Measurements from ENCODE around the gene TBC1D14. TPM values are rescaled to one million over a fixed set of nuclear protein-coding genes. Genes with fewer than 3 reads are reported as not detected.
A peak's percentile ranks its signal among the peaks of the same experiment; 100 is the strongest.

The TBC1D14 gene
- total RNA-seq, 4 donors from 2014 or later: 42.6 to 56.9 (median 54.0) TPM

DNA sequence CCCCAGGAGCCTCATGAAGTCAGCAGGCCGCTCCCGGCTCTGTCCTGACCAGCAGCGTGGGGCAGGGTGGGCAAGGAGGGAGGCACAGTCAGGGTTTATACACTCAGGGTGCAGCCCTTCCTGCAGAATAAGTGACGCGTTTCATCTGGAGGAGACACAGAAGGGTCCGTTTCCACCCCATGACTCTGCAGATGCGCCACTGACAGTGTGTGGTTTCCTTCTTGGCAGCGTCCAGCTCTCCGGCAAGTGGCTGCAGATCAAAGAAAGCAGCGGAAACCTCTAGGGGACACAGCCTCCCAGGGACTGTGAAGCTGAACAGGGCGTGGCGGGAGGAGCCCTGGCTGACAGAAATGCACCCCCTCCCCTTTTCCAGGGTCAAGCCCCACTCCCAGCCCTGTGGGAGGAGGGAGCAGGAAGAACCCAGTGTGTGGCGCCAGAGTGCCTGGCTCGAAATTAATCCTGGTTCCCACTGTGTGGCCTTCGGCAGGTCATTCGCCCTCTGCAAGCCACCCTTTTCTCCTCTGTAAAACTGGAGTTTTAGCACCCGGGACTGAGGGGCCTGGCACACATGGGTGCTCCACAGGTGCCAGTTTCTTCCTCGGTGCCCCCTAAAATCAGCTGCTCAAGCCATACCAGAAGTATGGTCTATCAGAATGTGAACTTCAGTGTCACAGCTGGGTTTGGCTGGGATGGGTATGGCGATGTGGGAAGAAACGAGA, 17.3 kb upstream of the TBC1D14 start:
- H3K4me3 ChIP-seq: peak overlapping the region in 1 of 4 donors; percentile 19
- peak; percentile 61 for DNase-seq
- no peaks in the 10 kb centered on the region for H3K9me3 ChIP-seq
- H3K4me1 ChIP-seq: peaks cover 17 to 31% (median 24%) of the 10 kb centered on the region in 4 donors
- no peaks in the 10 kb centered on the region for H3K27me3 ChIP-seq
- 29% methylated on average over 20 of the region's 20 CpGs; no CpG with 5 or more reads in 1 of the 2 donors for WGBS, 2 donors (ENCODE audit: low coverage in 1 of 2)
- in situ Hi-C loops (cut with MboI; ENCODE audit: low pct_ligation_motif_present in 1 of 4, low pct_unique_long_range_greater_than_20kb in 1 of 4, low sequenced_read_pairs in 3 of 4) (loop anchor here in 1 of 4 donors (25.0 kb wide), 2 partner anchors 170 to 180 kb away; partner anchors contain the start of genes BLOC1S4, GRPEL1 and MRFAP1L1), intact Hi-C loops (cut with DNase I; ENCODE audit: low total_unique reads) (no loop called here)
- TF ChIP-seq POLR2A (IDR thresholded peaks at IDR 0.05): no peak
- TF ChIP-seq, protein P1, sequence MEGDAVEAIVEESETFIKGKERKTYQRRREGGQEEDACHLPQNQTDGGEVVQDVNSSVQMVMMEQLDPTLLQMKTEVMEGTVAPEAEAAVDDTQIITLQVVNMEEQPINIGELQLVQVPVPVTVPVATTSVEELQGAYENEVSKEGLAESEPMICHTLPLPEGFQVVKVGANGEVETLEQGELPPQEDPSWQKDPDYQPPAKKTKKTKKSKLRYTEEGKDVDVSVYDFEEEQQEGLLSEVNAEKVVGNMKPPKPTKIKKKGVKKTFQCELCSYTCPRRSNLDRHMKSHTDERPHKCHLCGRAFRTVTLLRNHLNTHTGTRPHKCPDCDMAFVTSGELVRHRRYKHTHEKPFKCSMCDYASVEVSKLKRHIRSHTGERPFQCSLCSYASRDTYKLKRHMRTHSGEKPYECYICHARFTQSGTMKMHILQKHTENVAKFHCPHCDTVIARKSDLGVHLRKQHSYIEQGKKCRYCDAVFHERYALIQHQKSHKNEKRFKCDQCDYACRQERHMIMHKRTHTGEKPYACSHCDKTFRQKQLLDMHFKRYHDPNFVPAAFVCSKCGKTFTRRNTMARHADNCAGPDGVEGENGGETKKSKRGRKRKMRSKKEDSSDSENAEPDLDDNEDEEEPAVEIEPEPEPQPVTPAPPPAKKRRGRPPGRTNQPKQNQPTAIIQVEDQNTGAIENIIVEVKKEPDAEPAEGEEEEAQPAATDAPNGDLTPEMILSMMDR (IDR thresholded peaks at IDR 0.05): peak in 2 of 5 experiments; percentile 9 to 12
- H3K36me3 ChIP-seq: no peaks in the 10 kb centered on the region
- peak overlapping the region; percentile 66 to 74 (median 72) for H3K27ac ChIP-seq

DNA sequence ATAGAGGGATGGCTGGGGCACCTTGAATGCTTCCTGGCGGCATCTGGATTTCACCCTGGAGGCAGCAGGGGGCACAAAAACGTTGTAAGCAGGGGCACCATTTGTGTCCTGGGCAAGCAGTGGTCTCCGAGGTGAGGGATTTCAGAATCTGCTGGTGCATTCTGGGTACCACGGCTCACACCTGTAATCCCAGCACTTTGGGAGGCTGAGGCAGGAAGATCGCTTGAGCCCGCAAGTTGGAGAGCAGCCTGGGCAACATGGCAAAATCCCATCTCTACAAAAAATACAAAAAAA, 16.8 kb upstream of the TBC1D14 start:
- no peak overlapping the region for H3K4me3 ChIP-seq
- 72 to 73% methylated on average over 3 to 6 of the region's 6 CpGs for WGBS, 2 donors (ENCODE audit: low coverage in 1 of 2)
- no peaks in the 10 kb centered on the region for H3K36me3 ChIP-seq
- peaks cover 17 to 31% (median 24%) of the 10 kb centered on the region in 4 donors for H3K4me1 ChIP-seq
- TF ChIP-seq POLR2A (IDR thresholded peaks at IDR 0.05): no peak
- no peak for TF ChIP-seq POLR2AphosphoS5 (IDR thresholded peaks at IDR 0.05)
- TF ChIP-seq, protein P1 (IDR thresholded peaks at IDR 0.05): no peak
- no peak for TF ChIP-seq EP300 (IDR thresholded peaks at IDR 0.05; ENCODE audit: low read depth)
- no peak for DNase-seq
- no peaks in the 10 kb centered on the region for H3K27me3 ChIP-seq
- H3K27ac ChIP-seq: peak overlapping the region; percentile 66 to 74 (median 72)
- intact Hi-C loops (cut with DNase I; ENCODE audit: low total_unique reads) (no loop called here), in situ Hi-C loops (cut with MboI; ENCODE audit: low pct_ligation_motif_present in 1 of 4, low pct_unique_long_range_greater_than_20kb in 1 of 4, low sequenced_read_pairs in 3 of 4) (loop anchor here in 1 of 4 donors (25.0 kb wide), 2 partner anchors 169 to 181 kb away; partner anchors contain the start of genes BLOC1S4, GRPEL1 and MRFAP1L1)
- H3K9me3 ChIP-seq: no peaks in the 10 kb centered on the region

GRCh38 chr4:6893449-6894085, 16.1 kb upstream of the TBC1D14 start:
- Histone ChIP-seq H3K4me1 (peaks cover 17 to 31% (median 24%) of the 10 kb centered on the region in 4 donors), H3K9me3 (no peaks in the 10 kb centered on the region), H3K36me3 (no peaks in the 10 kb centered on the region), H3K27me3 (no peaks in the 10 kb centered on the region), H3K27ac (peak overlapping the region; percentile 66 to 74 (median 72)), H3K4me3 (no peak overlapping the region)
- intact Hi-C loops (cut with DNase I; ENCODE audit: low total_unique reads): no loop called here
- in situ Hi-C loops (cut with MboI; ENCODE audit: low pct_ligation_motif_present in 1 of 4, low pct_unique_long_range_greater_than_20kb in 1 of 4, low sequenced_read_pairs in 3 of 4): loop anchor here in 1 of 4 donors (25.0 kb wide), 2 partner anchors 169 to 181 kb away; partner anchors contain the start of genes BLOC1S4, GRPEL1 and MRFAP1L1
- WGBS, 2 donors (ENCODE audit: low coverage in 1 of 2): 39 to 50% methylated on average over 2 to 7 of the region's 7 CpGs
- TF ChIP-seq POLR2A (IDR thresholded peaks at IDR 0.05): no peak
- peak in 1 of 3 donors; percentile 64 for TF ChIP-seq POLR2AphosphoS5 (IDR thresholded peaks at IDR 0.05)
- TF ChIP-seq EP300 (IDR thresholded peaks at IDR 0.05; ENCODE audit: low read depth): no peak
- TF ChIP-seq, protein P1 (IDR thresholded peaks at IDR 0.05): peak in 1 of 5 experiments; percentile 30
- peak; percentile 68 for DNase-seq

- WGBS, 2 donors (ENCODE audit: low coverage in 1 of 2): 86 to 94% methylated on average over 3 of the region's 3 CpGs
- Histone ChIP-seq H3K9me3 (no peaks in the 10 kb centered on the region), H3K36me3 (no peaks in the 10 kb centered on the region), H3K27ac (peak overlapping the region; percentile 36 to 71 (median 54)), H3K4me3 (no peak overlapping the region), H3K27me3 (no peaks in the 10 kb centered on the region), H3K4me1 (peaks cover 17 to 31% (median 24%) of the 10 kb centered on the region in 4 donors)
- intact Hi-C loops (cut with DNase I; ENCODE audit: low total_unique reads): no loop called here
- in situ Hi-C loops (cut with MboI; ENCODE audit: low pct_ligation_motif_present in 1 of 4, low pct_unique_long_range_greater_than_20kb in 1 of 4, low sequenced_read_pairs in 3 of 4): loop anchor here in 1 of 4 donors (25.0 kb wide), 2 partner anchors 168 to 182 kb away; partner anchors contain the start of genes BLOC1S4, GRPEL1 and MRFAP1L1
- no peak for TF ChIP-seq POLR2A (IDR thresholded peaks at IDR 0.05)
- no peak for TF ChIP-seq POLR2AphosphoS5 (IDR thresholded peaks at IDR 0.05)
- TF ChIP-seq EP300 (IDR thresholded peaks at IDR 0.05; ENCODE audit: low read depth): no peak
- TF ChIP-seq, protein P1 (IDR thresholded peaks at IDR 0.05): no peak
- peak; percentile 5 for DNase-seq
These were observed 15.5 kb upstream of the TBC1D14 start for GRCh38 chr4:6894086-6894478.

Measured in transverse colon (tissue), 4 donors.